ENCODE results near the gene RHBDD1.

DNA sequence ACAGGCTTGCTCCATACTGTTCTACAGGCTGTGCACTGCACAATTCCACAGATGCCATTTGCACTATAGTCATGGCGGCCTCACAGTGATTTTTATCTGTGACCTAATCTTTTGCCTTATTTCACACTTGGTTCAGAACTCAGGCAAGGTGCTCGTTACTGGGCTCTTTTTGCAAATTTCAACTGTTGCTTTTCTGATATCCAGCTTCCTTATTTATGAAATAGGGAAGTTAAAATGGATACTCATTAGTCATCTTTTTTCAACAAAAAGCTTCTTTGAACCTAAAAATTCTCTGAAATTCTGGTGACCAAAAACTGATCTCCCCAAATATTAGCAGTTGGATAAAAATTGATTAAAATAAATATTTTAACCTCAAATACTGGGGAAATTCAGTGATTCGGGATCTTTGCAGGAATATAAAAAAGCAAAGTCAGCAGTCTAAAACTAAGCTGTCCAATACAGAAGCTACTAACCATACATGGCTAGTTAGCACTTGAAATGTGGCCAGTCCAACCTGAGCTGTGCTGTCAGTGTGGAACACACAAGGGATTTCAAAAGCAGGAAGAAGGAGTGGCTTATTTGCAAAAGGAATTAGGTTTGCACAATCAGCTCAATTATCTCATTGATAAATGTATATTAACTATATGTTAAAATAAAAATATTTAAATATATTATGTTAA is 193.7 kb downstream of the RHBDD1 start:
- TF ChIP-seq, protein P1, sequence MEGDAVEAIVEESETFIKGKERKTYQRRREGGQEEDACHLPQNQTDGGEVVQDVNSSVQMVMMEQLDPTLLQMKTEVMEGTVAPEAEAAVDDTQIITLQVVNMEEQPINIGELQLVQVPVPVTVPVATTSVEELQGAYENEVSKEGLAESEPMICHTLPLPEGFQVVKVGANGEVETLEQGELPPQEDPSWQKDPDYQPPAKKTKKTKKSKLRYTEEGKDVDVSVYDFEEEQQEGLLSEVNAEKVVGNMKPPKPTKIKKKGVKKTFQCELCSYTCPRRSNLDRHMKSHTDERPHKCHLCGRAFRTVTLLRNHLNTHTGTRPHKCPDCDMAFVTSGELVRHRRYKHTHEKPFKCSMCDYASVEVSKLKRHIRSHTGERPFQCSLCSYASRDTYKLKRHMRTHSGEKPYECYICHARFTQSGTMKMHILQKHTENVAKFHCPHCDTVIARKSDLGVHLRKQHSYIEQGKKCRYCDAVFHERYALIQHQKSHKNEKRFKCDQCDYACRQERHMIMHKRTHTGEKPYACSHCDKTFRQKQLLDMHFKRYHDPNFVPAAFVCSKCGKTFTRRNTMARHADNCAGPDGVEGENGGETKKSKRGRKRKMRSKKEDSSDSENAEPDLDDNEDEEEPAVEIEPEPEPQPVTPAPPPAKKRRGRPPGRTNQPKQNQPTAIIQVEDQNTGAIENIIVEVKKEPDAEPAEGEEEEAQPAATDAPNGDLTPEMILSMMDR (conservative IDR thresholded peaks at IDR 0.05): no peak
- TF ChIP-seq ZFX (IDR thresholded peaks at IDR 0.05): no peak
